ENCODE results near the gene JMY.
A peak's percentile ranks its signal among the peaks of the same experiment; 100 is the strongest.

The JMY gene

GRCh38 chr5:79235634-79236361 lies at the start of gene JMY:
JMY (plus strand) TSS chr5:79236131; CDS start chr5:79236651, 520 bp downstream.
- DNase-seq, result peak; percentile 87

- no peak for DNase-seq
Measured at GRCh38 chr5:79186455-79186854, 49.5 kb upstream of the JMY start.

GRCh38 chr5:79189439-79190234 lies 46.3 kb upstream of the JMY start:
- no peak for DNase-seq

- no peak for DNase-seq
Measured at GRCh38 chr5:79190235-79190529, 45.7 kb upstream of the JMY start.

GRCh38 chr5:79191457-79191856 lies 44.5 kb upstream of the JMY start:
- DNase-seq, result no peak

GRCh38 chr5:79193643-79194042 lies 42.3 kb upstream of the JMY start:
- no peak for DNase-seq

GRCh38 chr5:79200573-79201183 lies 35.3 kb upstream of the JMY start:
- DNase-seq, result peak; percentile 2

GRCh38 chr5:79201206-79201605 lies 34.7 kb upstream of the JMY start:
- no peak for DNase-seq

- DNase-seq, result no peak
Measured at GRCh38 chr5:79202076-79202475, 33.9 kb upstream of the JMY start.

GRCh38 chr5:79205965-79206364 lies 30.0 kb upstream of the JMY start:
- no peak for DNase-seq

GRCh38 chr5:79206541-79206940 lies 29.4 kb upstream of the JMY start:
- DNase-seq, result no peak

GRCh38 chr5:79209505-79209904 lies 26.4 kb upstream of the JMY start:
- no peak for DNase-seq

GRCh38 chr5:79224286-79224984 lies 11.5 kb upstream of the JMY start:
- no peak for DNase-seq

GRCh38 chr5:79225026-79225425 lies 10.9 kb upstream of the JMY start:
- no peak for DNase-seq

GRCh38 chr5:79225441-79225840 lies 10.5 kb upstream of the JMY start:
- no peak for DNase-seq

- no peak for DNase-seq
Measured at GRCh38 chr5:79227484-79228025, 8.4 kb upstream of the JMY start.

GRCh38 chr5:79229357-79230174 lies 6.4 kb upstream of the JMY start:
- DNase-seq, result peak; percentile 60

- DNase-seq, result peak; percentile 23
Measured at GRCh38 chr5:79235261-79235633, 684 bp upstream of the JMY start.

GRCh38 chr5:79236362-79236969 lies 535 bp downstream of the JMY start:
- DNase-seq, result no peak

GRCh38 chr5:79236970-79237739 lies 1.2 kb downstream of the JMY start:
- peak; percentile 35 for DNase-seq
